Measurements from ENCODE around the gene SP140. TPM values are rescaled to one million over a fixed set of nuclear protein-coding genes. Genes with fewer than 3 reads are reported as not detected.

SP140 gene
- total and polyA plus RNA-seq, 2 of the 8 experiments (the other 6 are each of a cell fraction or from before 2014, with no cell fraction given): 0.23 to 1.3 TPM

DNA sequence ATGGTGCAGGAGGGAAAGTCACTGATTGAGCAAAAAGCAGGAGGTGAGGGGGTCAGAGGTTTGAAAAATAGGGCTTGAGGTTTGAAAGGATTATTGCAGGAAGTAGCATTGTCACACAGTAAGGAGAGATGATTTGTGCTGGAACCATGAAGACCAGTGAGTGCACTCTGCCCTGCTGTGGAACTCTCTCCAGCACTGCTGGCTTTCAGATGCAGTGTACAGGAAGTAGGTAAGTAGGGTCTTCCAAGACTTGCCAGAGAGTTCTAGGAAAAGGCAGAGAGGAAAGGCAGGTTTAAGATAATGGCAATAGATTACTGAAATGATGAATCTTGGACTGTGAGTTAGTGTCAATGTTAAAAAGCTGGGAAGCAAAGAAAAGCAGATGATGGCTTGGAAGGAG, 17.0 kb upstream of the SP140 start:
- no peak for FAIRE-seq

More for the DNA sequence above, 17.0 kb upstream of the SP140 start:
- Histone ChIP-seq H3K79me1 (ENCODE audit: low read depth, low read length) (no peaks in the 10 kb centered on the region), H3K23ac (ENCODE audit: insufficient read length) (no peak overlapping the region), H3K9ac (replicated peaks in 1 of 4; ENCODE audit: extremely low read depth in 1 of 4, low read depth in 3 of 4, low read length in 3 of 4) (no peak overlapping the region), H3K4me2 (ENCODE audit: insufficient read depth in 1 of 2, low read depth in 2 of 2, low read length in 2 of 2) (no peak overlapping the region), H2BK12ac (ENCODE audit: low read depth, low read length) (no peak overlapping the region), H2BK20ac (ENCODE audit: low read length) (no peak overlapping the region), H4K8ac (ENCODE audit: extremely low read depth, insufficient read depth, low read length) (no peak overlapping the region), H3K36me3 (ENCODE audit: control insufficient read depth in 2 of 4, insufficient read depth in 4 of 4, low read length in 3 of 4) (no peaks in the 10 kb centered on the region), H2AK5ac (ENCODE audit: low read depth, low read length) (no peak overlapping the region), H3K27me3 (replicated peaks in 1 of 4; ENCODE audit: control insufficient read depth in 3 of 4, extremely low read depth in 1 of 4, insufficient read depth in 3 of 4, low read length in 3 of 4) (no peaks in the 10 kb centered on the region), H3K23me2 (ENCODE audit: low read depth, low read length) (no peaks in the 10 kb centered on the region), H3K27ac (ENCODE audit: low read depth, low read length) (no peak overlapping the region), H4K91ac (replicated peaks; ENCODE audit: insufficient read length, low read length) (no peak overlapping the region), H3K9me3 (ENCODE audit: insufficient read depth in 2 of 2, low read depth in 1 of 2, low read length in 1 of 2) (no peaks in the 10 kb centered on the region), H3K4me3 (ENCODE audit: extremely low read depth in 1 of 4, insufficient read depth in 2 of 4, low read depth in 3 of 4, low read length in 4 of 4) (no peak overlapping the region), H3K14ac (ENCODE audit: insufficient read length) (no peak overlapping the region), H2BK120ac (replicated peaks; ENCODE audit: low read depth, low read length) (no peak overlapping the region), H3K4me1 (replicated peaks in 1 of 4; ENCODE audit: control insufficient read depth in 3 of 4, insufficient read depth in 4 of 4, low read length in 3 of 4) (no peaks in the 10 kb centered on the region), H2AFZ (ENCODE audit: low read length) (no peak overlapping the region), H4K20me1 (replicated peaks in 1 of 2; ENCODE audit: control insufficient read depth in 1 of 2, insufficient read depth in 2 of 2, low read length in 2 of 2) (peaks cover 0 to 2% of the 10 kb centered on the region in 2 experiments), H3K79me2 (ENCODE audit: control insufficient read depth in 1 of 2, insufficient read depth in 2 of 2, low read length in 2 of 2) (no peaks in the 10 kb centered on the region), H2BK15ac (ENCODE audit: low read length) (no peak overlapping the region), H4K5ac (ENCODE audit: insufficient read length, low read depth, low read length) (no peak overlapping the region), H3K56ac (replicated peaks; ENCODE audit: insufficient read length, low read depth, low read length) (no peak overlapping the region), H2BK5ac (ENCODE audit: low read depth, low read length) (no peak overlapping the region), H3K18ac (ENCODE audit: extremely low read depth, low read length) (no peak overlapping the region), H3K4ac (replicated peaks; ENCODE audit: insufficient read length, low read depth, low read length) (no peak overlapping the region)
- ChIA-PET CTCF (ENCODE audit: partially characterized antibody) (interaction anchor here (0.6 to 1.6 kb wide), 3 partner anchors 48 to 406 kb away, joined by 3 to 5 read pairs (median 4); no protein-coding TSS in a partner anchor), POLR2A (ENCODE audit: partially characterized antibody) (no interaction called here)
- no peak for TF ChIP-seq NRF1 (IDR thresholded peaks at IDR 0.05; ENCODE audit: low read depth, low read length)
- no peak for TF ChIP-seq NANOG (IDR thresholded peaks at IDR 0.05; ENCODE audit: insufficient read depth, low read depth, low read length, poor library complexity, severe bottlenecking)
- TF ChIP-seq TAF7 (optimal IDR thresholded peaks at IDR 0.05; ENCODE audit: borderline replicate concordance, low read depth, low read length): no peak
- TF ChIP-seq HDAC2 (IDR thresholded peaks at IDR 0.05; ENCODE audit: borderline replicate concordance in 1 of 2, low read depth in 2 of 2, low read length in 2 of 2): no peak
- no peak for TF ChIP-seq SP2 (IDR thresholded peaks at IDR 0.05; ENCODE audit: low read length)
- no peak for TF ChIP-seq RXRA (IDR thresholded peaks at IDR 0.05; ENCODE audit: insufficient read depth, low read depth, low read length)
- no peak for TF ChIP-seq SP1 (IDR thresholded peaks at IDR 0.05; ENCODE audit: low read depth, low read length)
- TF ChIP-seq JUND (IDR thresholded peaks at IDR 0.05; ENCODE audit: low read length): no peak
- no peak for TF ChIP-seq CTBP2 (IDR thresholded peaks at IDR 0.05; ENCODE audit: borderline replicate concordance, insufficient read depth, insufficient read length, low read length)
- no peak for TF ChIP-seq SRF (IDR thresholded peaks at IDR 0.05; ENCODE audit: low read depth, low read length)
- TF ChIP-seq CBX8 (IDR thresholded peaks at IDR 0.05; ENCODE audit: borderline replicate concordance, low read depth, low read length): no peak
- no peak for TF ChIP-seq TBP (IDR thresholded peaks at IDR 0.05; ENCODE audit: low read depth, low read length)
- no peak for TF ChIP-seq CEBPB (IDR thresholded peaks at IDR 0.05; ENCODE audit: low read depth, low read length)
- TF ChIP-seq SAP30 (IDR thresholded peaks at IDR 0.05; ENCODE audit: insufficient read depth, insufficient replicate concordance, low read length): no peak
- TF ChIP-seq, protein P1, sequence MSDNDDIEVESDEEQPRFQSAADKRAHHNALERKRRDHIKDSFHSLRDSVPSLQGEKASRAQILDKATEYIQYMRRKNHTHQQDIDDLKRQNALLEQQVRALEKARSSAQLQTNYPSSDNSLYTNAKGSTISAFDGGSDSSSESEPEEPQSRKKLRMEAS (IDR thresholded peaks at IDR 0.05): no peak
- no peak for TF ChIP-seq CHD2 (IDR thresholded peaks at IDR 0.05; ENCODE audit: low read length)
- no peak for DNase-seq (ENCODE audit: low read depth in 1 of 2, low spot score in 2 of 2)
